Astrocyte of the hippocampus (primary cell): ENCODE data around the gene MRPL51.
"Not testable (repeated sequence)": the region's sequence is repeated elsewhere in the genome, so short reads cannot be mapped to it uniquely, and the experiment has no call there.

Experiments used
- DNase-seq: peaks from one replicate; pipeline ENCODE4 v3.0.0; 2011; ENCODE audit warnings: low read depth, low spot score

The MRPL51 gene

GRCh38 chr12:6532051-6532926 is 39.2 kb upstream of the MRPL51 start:
- DNase-seq: peak; percentile 97

- DNase-seq: no peak
These were observed 37.7 kb upstream of the MRPL51 start for GRCh38 chr12:6530576-6531260.

- no peak for DNase-seq
These were observed 36.3 kb upstream of the MRPL51 start for GRCh38 chr12:6529291-6529737.

DNA sequence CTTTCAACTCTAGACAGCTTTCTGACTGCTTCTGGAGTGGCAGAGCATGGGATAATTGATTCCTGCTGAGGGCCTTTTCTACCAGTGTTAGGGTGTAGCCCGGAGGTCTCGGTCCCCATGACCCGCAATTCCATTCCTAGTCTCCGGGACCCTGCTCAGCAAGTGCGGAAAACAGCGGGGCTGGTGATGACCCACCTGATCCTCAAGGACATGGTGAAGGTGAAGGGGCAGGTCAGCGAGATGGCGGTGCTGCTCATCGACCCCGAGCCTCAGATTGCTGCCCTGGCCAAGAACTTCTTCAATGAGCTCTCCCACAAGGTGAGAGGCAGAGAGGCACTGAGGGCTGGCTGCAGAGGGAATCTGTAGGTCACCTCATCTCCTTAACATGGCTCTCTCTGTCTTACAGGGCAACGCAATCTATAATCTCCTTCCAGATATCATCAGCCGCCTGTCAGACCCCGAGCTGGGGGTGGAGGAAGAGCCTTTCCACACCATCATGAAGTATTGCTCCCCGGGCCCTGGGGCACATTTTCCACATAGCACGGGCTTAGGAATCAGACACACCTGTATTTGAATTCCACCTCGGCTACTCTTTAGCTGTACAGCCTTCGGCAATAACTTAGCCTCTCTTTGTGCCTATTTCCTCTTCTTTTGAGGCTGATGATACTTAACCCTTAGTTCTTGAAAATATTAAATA is 35.6 kb upstream of the MRPL51 start:
- DNase-seq: no peak

- DNase-seq: no peak
These were observed 34.6 kb upstream of the MRPL51 start for GRCh38 chr12:6527711-6528110.

DNA sequence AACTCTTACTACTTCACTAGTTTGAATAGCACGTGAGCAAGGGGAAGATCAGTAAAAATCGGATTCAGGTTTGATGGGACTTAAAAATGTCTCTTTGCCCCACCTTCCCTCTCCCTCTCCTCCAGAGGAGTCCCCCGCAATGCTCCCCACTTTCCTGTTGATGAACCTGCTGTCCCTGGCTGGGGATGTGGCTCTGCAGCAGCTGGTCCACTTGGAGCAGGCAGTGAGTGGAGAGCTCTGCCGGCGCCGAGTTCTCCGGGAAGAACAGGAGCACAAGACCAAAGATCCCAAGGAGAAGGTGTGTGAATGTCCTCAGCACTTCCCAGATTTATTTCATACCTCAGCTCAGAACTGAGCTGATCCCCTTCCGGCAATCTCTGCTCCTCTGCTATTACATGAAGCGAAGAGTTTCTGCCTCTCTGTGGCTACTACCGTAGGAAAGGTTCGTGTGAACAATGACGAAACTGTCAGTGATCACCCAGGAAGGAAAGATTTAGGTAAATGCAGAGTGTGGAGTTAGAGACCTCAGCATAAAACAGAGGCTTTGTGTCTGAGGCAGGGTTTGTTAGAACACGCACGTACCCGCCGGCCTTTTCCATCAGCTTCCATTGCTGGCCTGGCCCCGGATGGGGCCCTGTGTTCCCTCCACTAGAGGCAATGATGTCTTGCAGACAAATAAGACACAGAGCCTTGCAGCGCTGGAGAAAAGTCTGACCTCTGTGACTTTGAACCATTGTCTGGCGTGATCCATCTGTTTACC is 33.9 kb upstream of the MRPL51 start:
- DNase-seq: no peak

DNA sequence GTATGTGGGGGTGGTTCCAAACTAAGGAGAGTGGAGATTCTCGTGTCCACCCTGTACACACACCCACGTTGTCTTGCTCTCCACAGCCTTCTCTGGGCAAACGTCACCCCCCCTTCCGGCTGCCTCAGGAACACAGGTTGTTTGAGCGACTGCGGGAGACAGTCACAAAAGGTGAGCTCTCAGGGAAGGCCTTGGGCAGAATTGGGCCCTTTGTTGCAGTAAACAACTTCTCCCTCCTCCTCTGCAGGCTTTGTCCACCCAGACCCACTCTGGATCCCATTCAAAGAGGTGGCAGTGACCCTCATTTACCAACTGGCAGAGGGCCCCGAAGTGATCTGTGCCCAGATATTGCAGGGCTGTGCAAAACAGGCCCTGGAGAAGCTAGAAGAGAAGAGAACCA is 33.1 kb upstream of the MRPL51 start:
- DNase-seq: no peak

GRCh38 chr12:6524648-6525047 is 31.6 kb upstream of the MRPL51 start:
- no peak for DNase-seq

DNA sequence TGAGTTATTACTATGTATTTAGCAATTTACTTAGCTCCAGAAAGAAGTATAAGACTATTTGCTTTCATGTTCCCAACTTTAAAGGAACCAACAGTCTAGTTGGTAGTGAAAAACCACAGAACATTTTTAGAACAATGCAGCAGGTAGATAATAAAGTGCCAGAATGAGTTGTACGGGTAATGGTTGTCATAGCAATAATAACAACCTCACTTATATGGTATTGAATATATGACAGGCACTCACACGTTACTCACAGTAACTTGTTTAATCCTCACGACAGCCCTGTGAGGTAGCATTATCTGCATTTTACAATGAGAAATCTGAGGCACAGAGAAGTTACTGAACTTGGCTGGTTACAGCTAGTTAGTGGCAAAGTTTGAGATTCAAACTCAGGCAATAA is 30.6 kb upstream of the MRPL51 start:
- no peak for DNase-seq

GRCh38 chr12:6522193-6522592 is 29.1 kb upstream of the MRPL51 start:
- DNase-seq: no peak

DNA sequence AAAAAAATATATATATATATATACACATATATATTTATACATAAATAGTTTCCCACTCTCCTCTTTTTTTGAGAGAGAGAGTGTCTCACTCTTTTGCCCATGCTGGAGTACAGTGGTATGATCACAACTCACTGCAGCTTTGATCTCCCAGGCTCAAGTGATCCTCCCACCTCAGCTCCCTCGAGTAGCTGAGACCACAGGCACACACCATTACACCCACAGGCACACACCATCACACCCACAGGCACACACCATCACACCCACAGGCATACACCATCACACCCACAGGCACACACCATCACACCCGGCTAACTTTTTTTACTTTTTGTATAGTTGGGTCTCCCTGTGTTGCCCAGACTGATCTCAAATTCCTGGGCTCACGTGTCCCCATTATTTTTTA is 27.1 kb upstream of the MRPL51 start:
- DNase-seq: no peak

DNA sequence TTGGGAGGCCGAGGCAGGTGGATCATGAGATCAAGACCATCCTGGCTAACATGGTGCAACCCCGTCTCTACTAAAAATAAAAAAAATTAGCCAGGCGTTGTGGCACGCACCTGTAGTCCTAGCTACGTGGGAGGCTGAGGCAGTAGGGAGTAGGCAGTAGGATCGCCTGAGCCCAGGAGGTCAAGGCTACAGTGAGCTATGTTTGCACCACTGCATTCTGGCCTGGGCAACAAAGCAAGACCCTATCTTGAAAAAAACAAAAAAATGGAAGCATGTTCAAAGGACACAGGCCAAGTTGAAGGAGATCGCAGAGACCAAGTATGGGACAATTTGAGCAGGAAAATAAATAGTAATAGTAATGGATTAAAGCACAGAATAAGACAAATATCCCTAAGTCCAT is 15.0 kb upstream of the MRPL51 start:
- no peak for DNase-seq

- peak; percentile 69 for DNase-seq
These were observed 14.3 kb upstream of the MRPL51 start for GRCh38 chr12:6507102-6507998.

DNA sequence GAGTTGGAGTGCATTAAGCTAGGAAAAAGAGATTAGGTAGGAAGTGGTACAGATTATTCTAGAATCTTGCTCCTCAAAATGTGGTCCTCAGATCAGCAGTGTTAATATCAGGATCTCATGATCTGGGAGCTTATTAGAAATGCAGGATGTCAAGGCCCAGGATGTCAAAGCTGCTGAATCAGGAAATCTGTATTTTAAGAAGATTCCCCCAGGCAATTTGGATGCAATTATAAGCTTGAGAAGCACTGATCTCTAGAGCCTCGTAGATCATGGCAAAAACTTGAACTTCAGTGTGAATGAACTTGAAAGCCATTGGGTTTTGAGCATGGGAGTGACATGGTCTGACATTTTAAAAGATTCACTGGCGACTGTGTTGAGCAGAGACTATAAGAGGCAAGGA is 7.4 kb upstream of the MRPL51 start:
- DNase-seq: no peak

DNA sequence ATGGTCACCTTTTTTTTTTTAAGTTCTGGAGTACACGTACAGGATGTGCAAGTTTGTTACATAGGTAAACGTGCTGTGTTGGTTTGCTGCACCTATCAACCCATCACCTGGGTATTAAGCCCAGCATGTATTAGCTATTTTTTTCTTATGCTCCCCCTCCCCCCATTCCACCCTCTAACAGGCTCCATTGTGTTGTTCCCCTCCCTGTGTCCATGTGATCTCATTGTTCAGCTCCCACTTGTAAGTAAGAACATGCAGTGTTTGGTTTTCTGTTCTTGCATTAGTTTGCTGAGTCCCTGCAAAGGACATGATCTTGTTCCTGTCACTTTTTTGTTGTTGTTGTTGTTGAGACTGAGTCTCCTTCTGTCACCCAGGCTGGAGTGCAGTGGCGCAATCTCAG is 4.2 kb upstream of the MRPL51 start:
- DNase-seq: not testable (repeated sequence)

DNA sequence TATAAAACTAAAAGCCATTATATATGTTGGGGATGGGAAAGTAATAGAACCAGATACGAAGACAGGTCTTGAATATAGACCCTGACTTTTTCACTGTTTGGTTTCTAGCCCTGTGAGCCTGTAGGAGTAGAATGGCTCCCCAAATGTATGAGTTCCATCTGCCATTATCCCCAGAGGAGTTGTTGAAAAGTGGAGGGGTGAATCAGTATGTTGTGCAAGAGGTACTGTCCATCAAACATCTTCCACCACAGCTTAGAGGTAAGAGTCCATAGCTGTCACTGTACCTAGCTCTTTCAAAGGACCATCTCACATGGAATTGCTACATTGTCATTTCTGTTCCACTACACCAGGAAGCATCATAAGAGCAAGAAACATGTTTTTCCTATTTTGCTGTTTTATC is 1.9 kb upstream of the MRPL51 start:
- DNase-seq: no peak

- DNase-seq: no peak
These were observed 1.2 kb upstream of the MRPL51 start for GRCh38 chr12:6494258-6494743.

DNA sequence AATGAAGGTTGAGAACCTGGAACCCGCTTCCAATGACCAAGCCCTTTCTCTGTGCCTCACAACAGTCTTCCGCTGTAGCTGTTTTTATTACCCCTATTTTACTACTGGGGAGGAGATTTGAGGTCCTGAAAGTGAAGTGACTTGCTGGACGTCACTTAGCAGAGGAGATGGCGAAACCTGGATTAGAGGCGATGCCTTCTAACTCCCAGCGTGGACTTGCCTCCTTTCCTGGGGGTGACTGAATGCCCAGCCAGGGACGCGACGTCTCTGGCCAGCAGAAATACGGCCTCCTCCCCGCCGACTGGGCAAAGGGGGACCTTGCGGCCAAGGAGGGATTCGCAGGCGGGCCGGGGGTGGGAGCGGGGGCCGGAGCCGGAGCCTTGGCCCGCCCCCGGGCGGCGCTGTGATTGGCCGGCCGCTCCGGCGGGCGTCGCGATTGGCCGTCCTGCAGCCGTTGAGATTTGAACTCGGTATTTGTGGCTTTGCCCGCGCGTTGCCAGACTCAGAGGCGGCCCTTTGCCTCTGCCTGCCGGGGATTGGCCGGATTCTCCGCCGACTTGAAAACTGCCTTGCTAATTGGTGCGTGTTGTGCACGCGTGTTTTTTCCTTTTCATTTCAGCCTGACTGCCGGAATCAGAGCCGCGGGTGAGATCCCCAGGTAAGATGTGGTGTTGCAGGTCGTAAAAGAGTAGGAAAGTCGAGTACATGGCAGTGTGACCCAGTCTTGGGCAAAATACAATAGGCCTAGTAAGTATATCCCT is 615 bp upstream of the MRPL51 start, which contains the start of gene NCAPD2:
Gene NCAPD2 (plus strand): TSS at position 606 of the 761 bp plus-strand sequence. CDS start 997 bp downstream, outside the sequence.
- DNase-seq: peak; percentile 98

- DNase-seq: not testable (repeated sequence)
These were observed 2.4 kb downstream of the MRPL51 start for GRCh38 chr12:6490673-6491072.

- peak; percentile 23 for DNase-seq
These were observed 3.6 kb downstream of the MRPL51 start for GRCh38 chr12:6489449-6489848.
